ENCODE results near the gene STOML2. TPM values are rescaled to one million over a fixed set of nuclear protein-coding genes. Genes with fewer than 3 reads are reported as not detected.

STOML2 gene
- total RNA-seq, 2 donors from 2014 or later = 100 to 114 TPM

DNA sequence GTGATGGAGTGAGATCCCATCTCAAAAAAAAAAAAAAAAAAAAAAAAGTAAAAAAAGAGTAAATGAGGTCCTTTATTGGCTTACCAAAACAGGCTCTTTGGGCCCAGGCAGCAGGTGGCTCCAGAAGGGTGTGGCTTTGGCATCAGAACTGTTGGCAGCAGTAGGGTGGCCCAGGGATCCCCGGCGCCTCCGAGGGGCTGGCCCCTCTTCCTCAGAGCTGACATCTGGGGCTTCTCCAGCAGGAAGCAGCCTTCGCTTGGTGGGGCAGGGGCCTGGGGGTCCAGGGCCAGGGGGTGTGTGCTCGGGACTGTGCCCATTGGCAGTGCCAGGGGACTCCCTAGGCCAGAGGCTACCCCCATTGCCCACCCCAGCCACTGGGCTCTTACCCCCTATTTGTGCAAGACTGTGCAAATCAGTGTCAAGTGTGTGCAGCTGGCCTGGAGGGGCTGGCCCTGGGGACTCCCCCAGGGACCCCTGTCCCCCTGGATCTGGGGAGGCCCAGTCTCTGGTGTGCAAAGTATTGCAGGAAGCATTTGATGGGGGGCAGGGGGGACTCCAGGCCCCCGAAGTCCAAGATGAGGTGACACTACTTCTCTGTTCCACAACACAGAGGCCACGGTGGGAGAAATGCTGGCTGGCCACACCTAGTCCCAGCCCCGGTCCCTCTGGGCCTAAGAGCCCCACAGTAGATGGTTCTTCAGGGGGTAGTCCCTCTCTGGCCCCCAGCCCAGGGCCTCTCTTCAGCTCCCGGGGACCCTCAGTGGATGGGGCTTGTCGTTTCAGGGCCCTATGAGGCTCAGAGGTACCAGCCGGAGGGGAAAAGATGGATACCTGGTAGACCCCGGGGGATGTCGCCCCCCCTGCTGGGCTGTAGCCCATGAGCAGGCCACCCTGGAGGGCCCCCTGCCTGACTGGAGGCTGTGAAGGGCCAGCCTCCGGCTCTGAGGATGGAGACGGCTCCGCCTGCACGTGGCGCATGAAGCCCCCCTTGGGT is 4.7 kb upstream of the STOML2 start:
- Histone ChIP-seq H3K27me3 (replicated peaks; ENCODE audit: insufficient read depth) (no peaks in the 10 kb centered on the region), H3K36me3 (peaks cover 20 to 28% of the 10 kb centered on the region in 2 donors), H3K9me3 (no peaks in the 10 kb centered on the region), H3K27ac (no peak overlapping the region), H3K4me1 (replicated peaks) (peaks cover 4% of the 10 kb centered on the region), H3K4me3 (no peak overlapping the region)
- WGBS = 77% methylated on average over 18 of the region's 18 CpGs
- TF ChIP-seq POLR2AphosphoS5 (IDR thresholded peaks at IDR 0.05) (no peak), POLR2A (IDR thresholded peaks at IDR 0.05) (no peak)
- TF ChIP-seq, protein P1, sequence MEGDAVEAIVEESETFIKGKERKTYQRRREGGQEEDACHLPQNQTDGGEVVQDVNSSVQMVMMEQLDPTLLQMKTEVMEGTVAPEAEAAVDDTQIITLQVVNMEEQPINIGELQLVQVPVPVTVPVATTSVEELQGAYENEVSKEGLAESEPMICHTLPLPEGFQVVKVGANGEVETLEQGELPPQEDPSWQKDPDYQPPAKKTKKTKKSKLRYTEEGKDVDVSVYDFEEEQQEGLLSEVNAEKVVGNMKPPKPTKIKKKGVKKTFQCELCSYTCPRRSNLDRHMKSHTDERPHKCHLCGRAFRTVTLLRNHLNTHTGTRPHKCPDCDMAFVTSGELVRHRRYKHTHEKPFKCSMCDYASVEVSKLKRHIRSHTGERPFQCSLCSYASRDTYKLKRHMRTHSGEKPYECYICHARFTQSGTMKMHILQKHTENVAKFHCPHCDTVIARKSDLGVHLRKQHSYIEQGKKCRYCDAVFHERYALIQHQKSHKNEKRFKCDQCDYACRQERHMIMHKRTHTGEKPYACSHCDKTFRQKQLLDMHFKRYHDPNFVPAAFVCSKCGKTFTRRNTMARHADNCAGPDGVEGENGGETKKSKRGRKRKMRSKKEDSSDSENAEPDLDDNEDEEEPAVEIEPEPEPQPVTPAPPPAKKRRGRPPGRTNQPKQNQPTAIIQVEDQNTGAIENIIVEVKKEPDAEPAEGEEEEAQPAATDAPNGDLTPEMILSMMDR (IDR thresholded peaks at IDR 0.05) = no peak
- DNase-seq (ENCODE audit: low spot score) = no peak
- intact Hi-C loops (cut with DNase I) = no loop called here

DNA sequence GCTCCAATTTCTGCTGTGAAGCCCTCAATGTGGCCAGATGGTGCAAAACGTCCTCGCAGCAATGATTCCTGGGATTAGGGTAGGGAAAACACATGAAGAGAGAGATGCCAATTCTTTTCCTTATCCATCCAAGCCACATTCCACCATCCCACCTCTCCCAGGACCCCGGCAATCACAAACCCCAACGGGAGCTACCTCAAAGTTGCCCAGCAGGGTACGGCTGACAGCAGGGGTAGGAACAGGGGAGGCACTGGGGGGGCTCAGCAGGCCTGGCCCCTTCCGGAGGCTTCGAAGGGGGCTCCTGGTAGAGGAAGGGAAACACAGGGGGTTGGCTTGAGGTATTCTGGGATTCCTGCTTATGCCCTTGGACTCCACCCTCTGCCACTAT is 3.4 kb upstream of the STOML2 start:
- WGBS = 90% methylated on average over 7 of the region's 7 CpGs
- Histone ChIP-seq H3K36me3 (peaks cover 20 to 28% of the 10 kb centered on the region in 2 donors), H3K27me3 (replicated peaks; ENCODE audit: insufficient read depth) (no peaks in the 10 kb centered on the region), H3K27ac (no peak overlapping the region), H3K4me1 (replicated peaks) (no peaks in the 10 kb centered on the region), H3K4me3 (no peak overlapping the region), H3K9me3 (no peaks in the 10 kb centered on the region)
- intact Hi-C loops (cut with DNase I) = no loop called here
- TF ChIP-seq, protein P1 (IDR thresholded peaks at IDR 0.05) = no peak
- TF ChIP-seq POLR2AphosphoS5 (IDR thresholded peaks at IDR 0.05) = no peak
- no peak for TF ChIP-seq POLR2A (IDR thresholded peaks at IDR 0.05)
- DNase-seq (ENCODE audit: low spot score) = no peak

DNA sequence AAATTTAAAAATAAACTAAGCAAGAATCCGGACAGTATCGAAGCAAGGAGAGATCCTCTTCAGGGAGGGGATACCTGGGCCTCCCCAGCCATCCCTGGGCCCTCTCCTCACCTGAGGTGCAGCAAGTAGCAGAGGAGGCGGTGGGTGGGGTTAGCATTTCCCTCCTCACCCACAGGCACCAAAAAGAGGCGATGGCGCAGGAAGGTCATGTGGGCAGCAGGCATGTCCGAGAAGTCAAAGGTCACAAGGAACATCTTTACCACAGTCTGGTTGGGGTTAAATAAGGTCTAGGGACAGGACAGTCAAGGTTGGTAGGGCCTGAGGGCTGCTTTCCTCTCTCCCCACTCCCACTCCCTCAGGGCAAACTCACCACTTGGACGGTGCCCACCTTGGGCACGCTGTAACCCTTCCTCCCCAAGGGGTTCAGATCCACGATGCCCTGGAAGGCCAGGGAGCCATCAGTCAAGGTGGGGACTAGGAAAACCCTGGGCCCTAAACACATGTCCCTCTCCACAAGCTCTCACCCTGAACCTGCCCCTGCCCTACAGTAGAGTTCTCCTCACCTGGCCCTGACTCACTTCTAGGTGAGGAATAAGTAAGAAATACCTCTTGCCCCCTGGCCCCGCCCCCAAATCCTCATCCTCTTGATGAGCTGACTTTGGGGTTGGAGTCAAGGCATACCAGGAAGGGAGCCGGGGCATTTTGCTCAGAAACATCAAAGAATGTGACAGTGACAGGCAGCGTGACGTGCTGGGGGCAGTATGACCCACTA is 2.8 kb upstream of the STOML2 start:
- TF ChIP-seq, protein P1 (IDR thresholded peaks at IDR 0.05) = no peak
- TF ChIP-seq POLR2AphosphoS5 (IDR thresholded peaks at IDR 0.05) (no peak), POLR2A (IDR thresholded peaks at IDR 0.05) (no peak)
- intact Hi-C loops (cut with DNase I) = no loop called here
- Histone ChIP-seq H3K27me3 (replicated peaks; ENCODE audit: insufficient read depth) (no peaks in the 10 kb centered on the region), H3K27ac (no peak overlapping the region), H3K4me1 (replicated peaks) (no peaks in the 10 kb centered on the region), H3K36me3 (peaks cover 20 to 28% of the 10 kb centered on the region in 2 donors), H3K9me3 (no peaks in the 10 kb centered on the region), H3K4me3 (no peak overlapping the region)
- 88% methylated on average over 13 of the region's 13 CpGs for WGBS
- no peak for DNase-seq (ENCODE audit: low spot score)

DNA sequence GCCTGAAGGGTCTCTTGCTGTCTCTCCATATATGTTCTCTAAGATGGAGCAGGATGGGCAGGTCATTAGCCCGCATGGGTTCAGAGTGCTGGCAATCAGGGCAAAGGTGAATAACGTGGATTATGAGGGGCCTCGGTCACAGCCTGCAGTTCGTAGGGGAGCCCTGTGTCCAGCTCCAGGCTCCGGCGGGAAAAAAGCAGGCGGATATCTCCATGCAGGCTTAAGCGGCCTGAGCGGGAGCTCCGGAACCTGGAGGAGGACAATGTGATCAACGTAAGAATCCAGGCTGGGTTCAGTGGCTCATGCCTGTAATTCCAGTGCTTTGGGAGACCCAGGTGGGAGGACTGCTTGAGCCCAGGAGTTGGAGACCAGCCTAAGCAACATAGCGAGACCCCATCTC is 2.2 kb upstream of the STOML2 start:
- no peaks in the 10 kb centered on the region for H3K27me3 ChIP-seq (replicated peaks; ENCODE audit: insufficient read depth)
- H3K4me3 ChIP-seq = no peak overlapping the region
- no peaks in the 10 kb centered on the region for H3K4me1 ChIP-seq (replicated peaks)
- no peak overlapping the region for H3K27ac ChIP-seq
- peaks cover 20 to 28% of the 10 kb centered on the region in 2 donors for H3K36me3 ChIP-seq
- intact Hi-C loops (cut with DNase I) = no loop called here
- 90% methylated on average over 12 of the region's 12 CpGs for WGBS
- H3K9me3 ChIP-seq = no peaks in the 10 kb centered on the region
- no peak for DNase-seq (ENCODE audit: low spot score)
- TF ChIP-seq, protein P1 (IDR thresholded peaks at IDR 0.05) = no peak
- TF ChIP-seq POLR2A (IDR thresholded peaks at IDR 0.05) (no peak), POLR2AphosphoS5 (IDR thresholded peaks at IDR 0.05) (no peak)
